NCI-H2171 (cell line): ENCODE measurements around the gene ZCCHC24.

ENCODE experiments used
- DNase-seq: peaks from one replicate; lab custom pipeline; 2025; lab: John Stamatoyannopoulos, UW

ZCCHC24 gene

GRCh38 chr10:79445977-79446757 lies 743 bp upstream of the ZCCHC24 start:
- peak; percentile 54 for DNase-seq

GRCh38 chr10:79444199-79445119 lies 965 bp downstream of the ZCCHC24 start:
- DNase-seq = peak; percentile 7

- DNase-seq = no peak
These were observed 1.9 kb downstream of the ZCCHC24 start for GRCh38 chr10:79443338-79444198.

- no peak for DNase-seq
These were observed 3.0 kb downstream of the ZCCHC24 start for GRCh38 chr10:79442171-79443040.

GRCh38 chr10:79441433-79441832 lies 4.0 kb downstream of the ZCCHC24 start:
- no peak for DNase-seq

- no peak for DNase-seq
These were observed 5.1 kb downstream of the ZCCHC24 start for GRCh38 chr10:79440281-79440680.

GRCh38 chr10:79438699-79439085 lies 6.7 kb downstream of the ZCCHC24 start:
- DNase-seq = no peak

GRCh38 chr10:79438021-79438698 lies 7.3 kb downstream of the ZCCHC24 start:
- no peak for DNase-seq

- DNase-seq = no peak
These were observed 8.2 kb downstream of the ZCCHC24 start for GRCh38 chr10:79437111-79437814.

- DNase-seq = no peak
These were observed 8.6 kb downstream of the ZCCHC24 start for GRCh38 chr10:79436850-79437103.

GRCh38 chr10:79436066-79436849 lies 9.2 kb downstream of the ZCCHC24 start:
- no peak for DNase-seq

GRCh38 chr10:79435271-79436065 lies 10.0 kb downstream of the ZCCHC24 start:
- DNase-seq = no peak

- DNase-seq = no peak
These were observed 10.6 kb downstream of the ZCCHC24 start for GRCh38 chr10:79434821-79435251.

GRCh38 chr10:79434223-79434687 lies 11.2 kb downstream of the ZCCHC24 start:
- DNase-seq = no peak

- no peak for DNase-seq
These were observed 11.9 kb downstream of the ZCCHC24 start for GRCh38 chr10:79433324-79434222.

- no peak for DNase-seq
These were observed 13.3 kb downstream of the ZCCHC24 start for GRCh38 chr10:79431891-79432831.
